ENCODE measurements around the gene ROPN1L. TPM values are rescaled to one million over a fixed set of nuclear protein-coding genes. Genes with fewer than 3 reads are reported as not detected.

The ROPN1L gene
- total and polyA plus RNA-seq, 2 of the 4 experiments (the other 2 are of a cell fraction): 0.34 to 0.36 TPM

DNA sequence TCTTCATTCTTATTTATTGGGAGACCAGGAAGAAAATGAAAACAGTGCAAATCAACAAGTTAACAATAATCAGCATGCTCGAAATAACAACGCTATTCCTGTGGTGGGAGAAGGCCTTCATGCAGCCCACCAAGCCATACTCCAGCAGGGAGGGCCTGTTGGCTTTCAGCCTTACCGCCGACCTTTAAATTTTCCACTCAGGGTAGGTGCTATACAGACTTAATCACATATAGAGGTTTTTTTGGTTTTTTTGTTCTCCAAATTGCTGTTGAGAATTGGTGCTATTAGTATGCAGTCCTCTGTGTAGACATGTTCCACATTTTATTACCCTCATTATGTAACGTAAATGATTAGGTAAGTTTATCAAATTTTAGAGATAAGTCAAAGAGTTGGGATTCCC, 30.3 kb upstream of the ROPN1L start:
- no peak overlapping the region for H4K5ac ChIP-seq (ENCODE audit: low read depth, low read length)
- H3K4me1 ChIP-seq (ENCODE audit: control insufficient read depth, insufficient read depth, low read length): no peaks in the 10 kb centered on the region
- ChIA-PET POLR2A (ENCODE audit: unreplicated experiment) (no interaction called here), CTCF (interaction anchor here (1.2 kb wide), 1 partner anchor 127 kb away, joined by 4 read pairs; no protein-coding TSS in a partner anchor)
- H3K4me2 ChIP-seq (ENCODE audit: low read depth, low read length): no peak overlapping the region
- ATAC-seq (ENCODE audit: low read depth) (no peak), DNase-seq (no peak)
- no peak overlapping the region for H4K91ac ChIP-seq (ENCODE audit: insufficient read depth, low read depth, low read length)
- H3K27me3 ChIP-seq (ENCODE audit: control insufficient read depth, insufficient read depth, low read length): no peaks in the 10 kb centered on the region
- no peak overlapping the region for H2AK5ac ChIP-seq (ENCODE audit: low read depth, low read length)
- H3K4me3 ChIP-seq (ENCODE audit: insufficient read depth, low read depth, low read length): no peak overlapping the region
- H2BK15ac ChIP-seq (ENCODE audit: low read depth, low read length): no peak overlapping the region
- WGBS, 2 experiments (ENCODE audit: extremely low coverage in 2 of 2, insufficient read length in 1 of 2): no CpG with 5 or more reads among the region's 5 CpGs
- H4K8ac ChIP-seq (ENCODE audit: low read depth in 2 of 2, low read length in 2 of 2): no peak overlapping the region
- no peaks in the 10 kb centered on the region for H3K9me3 ChIP-seq (ENCODE audit: control insufficient read depth, insufficient read depth, low read length)
- H3K23ac ChIP-seq (ENCODE audit: low read depth, low read length): no peak overlapping the region
- H3K56ac ChIP-seq (ENCODE audit: extremely low read depth, insufficient read depth, low read length): no peak overlapping the region
- H2BK120ac ChIP-seq (ENCODE audit: low read depth, low read length): no peak overlapping the region
- dilution Hi-C loops (cut with HindIII; ENCODE audit: low sequenced_read_pairs, unreplicated experiment) (no loop called here), intact Hi-C loops (cut with micrococcal nuclease) (no loop called here), in situ Hi-C loops (cut with MboI; ENCODE audit: low sequenced_read_pairs) (no loop called here)
- no peak overlapping the region for H3K18ac ChIP-seq (ENCODE audit: low read depth, low read length)
- H2BK5ac ChIP-seq (ENCODE audit: low read depth, low read length, poor library complexity, severe bottlenecking): no peak overlapping the region
- TF ChIP-seq MAZ (IDR thresholded peaks at IDR 0.05; ENCODE audit: borderline replicate concordance, low read depth, low read length) (no peak), MXI1 (IDR thresholded peaks at IDR 0.05; ENCODE audit: borderline replicate concordance, low read depth, low read length) (no peak), RFX5 (IDR thresholded peaks at IDR 0.05; ENCODE audit: low read depth, low read length) (no peak), RCOR1 (IDR thresholded peaks at IDR 0.05; ENCODE audit: insufficient replicate concordance, low read length) (no peak), POLR2A (IDR thresholded peaks at IDR 0.05; ENCODE audit: low read depth, low read length) (no peak), NFE2L2 (IDR thresholded peaks at IDR 0.05; ENCODE audit: low read depth, low read length) (no peak), FOS (IDR thresholded peaks at IDR 0.05; ENCODE audit: low read depth, low read length) (no peak)
- TF ChIP-seq, protein P1, sequence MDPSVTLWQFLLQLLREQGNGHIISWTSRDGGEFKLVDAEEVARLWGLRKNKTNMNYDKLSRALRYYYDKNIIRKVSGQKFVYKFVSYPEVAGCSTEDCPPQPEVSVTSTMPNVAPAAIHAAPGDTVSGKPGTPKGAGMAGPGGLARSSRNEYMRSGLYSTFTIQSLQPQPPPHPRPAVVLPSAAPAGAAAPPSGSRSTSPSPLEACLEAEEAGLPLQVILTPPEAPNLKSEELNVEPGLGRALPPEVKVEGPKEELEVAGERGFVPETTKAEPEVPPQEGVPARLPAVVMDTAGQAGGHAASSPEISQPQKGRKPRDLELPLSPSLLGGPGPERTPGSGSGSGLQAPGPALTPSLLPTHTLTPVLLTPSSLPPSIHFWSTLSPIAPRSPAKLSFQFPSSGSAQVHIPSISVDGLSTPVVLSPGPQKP (IDR thresholded peaks at IDR 0.05; ENCODE audit: borderline replicate concordance, low read depth, low read length): no peak
- no peak overlapping the region for H3K9ac ChIP-seq (ENCODE audit: low read depth, low read length)
- no peak overlapping the region for H3K14ac ChIP-seq (replicated peaks; ENCODE audit: low read depth, low read length)
- no peak overlapping the region for H3K4ac ChIP-seq (ENCODE audit: low read depth, low read length)
- peaks cover 12 to 35% of the 10 kb centered on the region in 2 experiments for H3K79me1 ChIP-seq (ENCODE audit: low read depth in 1 of 2, low read length in 2 of 2)
- H3K36me3 ChIP-seq (ENCODE audit: control insufficient read depth, insufficient read depth, low read length): peaks cover 48% of the 10 kb centered on the region
- no peak overlapping the region for H2AK9ac ChIP-seq (replicated peaks; ENCODE audit: low read depth, low read length, poor library complexity)
- no peak overlapping the region for H2AFZ ChIP-seq (replicated peaks; ENCODE audit: low read length, poor library complexity)
- no peaks in the 10 kb centered on the region for H3K9me1 ChIP-seq (ENCODE audit: insufficient read depth, low read length)
- no TSS peak for BruUV-seq (replicated peaks)
- no peak overlapping the region for H2BK20ac ChIP-seq (ENCODE audit: low read depth, low read length)
- H3K27ac ChIP-seq (ENCODE audit: insufficient read depth, low read length): no peak overlapping the region
- no peaks in the 10 kb centered on the region for H4K20me1 ChIP-seq (ENCODE audit: insufficient read depth, low read length)
